HCT116 (cell line): ENCODE measurements around the gene STON1. TPM values are rescaled to one million over a fixed set of nuclear protein-coding genes. Genes with fewer than 3 reads are reported as not detected.
"Not testable (repeated sequence)": the region's sequence is repeated elsewhere in the genome, so short reads cannot be mapped to it uniquely, and the experiment has no call there.

Experiments used
- ATAC-seq: fragments of 200-7000 bp; cut with Tn5 transposase; 2 replicates; pipeline ENCODE4 v1.9.1; 2020; ENCODE audit warnings: mild to moderate bottlenecking, moderate library complexity
- BruUV-seq: library from RNA; stranded (reverse); fragments of 400-500 nt; replicated peaks from 2 replicates; lab custom pipeline; 2021; lab: Mats Ljungman, UMichigan
- CTCF ChIA-PET: fragments of 300-600 bp; sonication (Branson Sonifier 250); formaldehyde crosslinking; loops from one replicate; lab custom pipeline; 2021; ENCODE audit warnings: antibody characterized with exemption; lab: Charles Lee
- POLR2A ChIA-PET: fragments of 300-600, 350-600 bp; sonication (Branson Sonifier 250); formaldehyde crosslinking; loops from one replicate; lab custom pipeline; 2021; ENCODE audit warnings: antibody characterized with exemption; lab: Charles Lee
- RAD21 ChIA-PET, 2 experiments: fragments of 300-600 bp; sonication (Branson Sonifier 250); formaldehyde crosslinking; loops; one replicate each; lab custom pipeline; 2023; ENCODE audit warnings: low total read pairs in 2 of 2; ENCODE audit not compliant: uncharacterized antibody in 2 of 2, unreplicated experiment in 2 of 2, low non-redundant PET in 1 of 2; lab: Charles Lee
- DNase-seq: peaks from one replicate; pipeline ENCODE4 v3.0.0-alpha.2; 2010; ENCODE audit warnings: low read depth, low spot score
- H2AFZ ChIP-seq: fragments of 200-600 bp; shearing (Covaris generic), sonication (generic); 2 replicates; pipeline ENCODE4 v1.6.1; 2017; ENCODE audit warnings: low read depth, mixed run types, mixed read lengths, antibody characterized with exemption, low read length; ENCODE audit not compliant: poor library complexity, severe bottlenecking
- H3K27ac ChIP-seq: 2 replicates; pipeline ENCODE4 v1.5.1; 2012; ENCODE audit warnings: low read depth, low read length
- H3K27me3 ChIP-seq: fragments of 200-600 bp; sonication (generic); 2 replicates; pipeline ENCODE4 v1.6.1; 2016; ENCODE audit warnings: mixed run types, low read length, mixed read lengths; ENCODE audit not compliant: insufficient read depth
- H3K36me3 ChIP-seq, 2 experiments: fragments of 200-500 bp in 1 of 2; fragments of 200-600 bp in 1 of 2; sonication (Bioruptor generic) in 1 of 2; sonication (generic) in 1 of 2; 2 replicates each; pipeline versions ENCODE4 v1.5.1 to v1.6.1; 2014 to 2016; ENCODE audit warnings: low read length in 2 of 2, inconsistent platforms in 1 of 2, mixed read lengths in 1 of 2, mixed run types in 1 of 2; ENCODE audit not compliant: insufficient read depth in 2 of 2, control insufficient read depth in 1 of 2
- H3K4me1 ChIP-seq, 2 experiments: fragments of 200-600 bp in 1 of 2; sonication (generic) in 1 of 2; 2 replicates each; pipeline versions ENCODE4 v1.5.1 to v1.6.1; 2012 to 2017; ENCODE audit warnings: low read length in 2 of 2, inconsistent platforms in 1 of 2, mild to moderate bottlenecking in 1 of 2, mixed read lengths in 1 of 2, mixed run types in 1 of 2, moderate library complexity in 1 of 2; ENCODE audit not compliant: insufficient read depth in 2 of 2, control insufficient read depth in 1 of 2
- H3K4me2 ChIP-seq: fragments of 200-600 bp; sonication (generic); 2 replicates; pipeline ENCODE4 v1.6.1; 2017; ENCODE audit warnings: mixed run types, low read length, mixed read lengths
- H3K4me3 ChIP-seq, 2 experiments: fragments of 200-600 bp in 1 of 2; sonication (generic) in 1 of 2; replicated peaks in 1 of 2; 2 replicates each; pipeline ENCODE4 v1.5.1; 2011 to 2016; ENCODE audit warnings: low read length in 2 of 2, control low read depth in 1 of 2, low read depth in 1 of 2, mild to moderate bottlenecking in 1 of 2, mixed read lengths in 1 of 2, mixed run types in 1 of 2
- H3K79me2 ChIP-seq: fragments of 200-600 bp; sonication (generic); 2 replicates; pipeline ENCODE4 v1.6.1; 2017; ENCODE audit warnings: mild to moderate bottlenecking, mixed run types, low read length, moderate library complexity, mixed read lengths; ENCODE audit not compliant: insufficient read depth
- H3K9ac ChIP-seq: fragments of 200-600 bp; sonication (generic); 2 replicates; pipeline ENCODE4 v1.6.1; 2016; ENCODE audit warnings: low read length, mixed read lengths
- H3K9me2 ChIP-seq: fragments of 200-600 bp; sonication (generic), shearing (Covaris generic); 2 replicates; pipeline ENCODE4 v1.6.1; 2017; ENCODE audit warnings: mixed run types, mild to moderate bottlenecking, moderate library complexity; ENCODE audit not compliant: insufficient read depth
- H3K9me3 ChIP-seq, 2 experiments: fragments of 200-500 bp in 1 of 2; fragments of 200-600 bp in 1 of 2; sonication (Bioruptor generic) in 1 of 2; sonication (generic) in 1 of 2; 2 replicates each; pipeline ENCODE4 v1.6.1; 2014 to 2017; ENCODE audit warnings: low read length in 2 of 2, mixed read lengths in 2 of 2, inconsistent platforms in 1 of 2, low read depth in 1 of 2, mild to moderate bottlenecking in 1 of 2, mixed run types in 1 of 2, moderate library complexity in 1 of 2; ENCODE audit not compliant: control insufficient read depth in 1 of 2, insufficient read depth in 1 of 2
- H4K20me1 ChIP-seq: fragments of 200-600 bp; sonication (generic), shearing (Covaris generic); 2 replicates; pipeline ENCODE4 v1.6.1; 2017; ENCODE audit warnings: mixed run types, mild to moderate bottlenecking, moderate library complexity; ENCODE audit not compliant: insufficient read depth
- CBX3 ChIP-seq: IDR thresholded peaks from 2 replicates; pipeline ENCODE4 v1.6.1; 2012; ENCODE audit warnings: low read depth
- EGR1 ChIP-seq: IDR thresholded peaks from 2 replicates; pipeline ENCODE4 v1.6.1; 2012; ENCODE audit warnings: low read depth
- EZH2 ChIP-seq: fragments of 200-600 bp; sonication (generic); IDR thresholded peaks from 2 replicates; pipeline ENCODE4 v1.6.1; 2017; ENCODE audit warnings: antibody characterized with exemption, mixed run types
- EZH2phosphoT487 ChIP-seq: fragments of 200-600 bp; IDR thresholded peaks from 2 replicates; pipeline ENCODE4 v1.6.1; 2018; ENCODE audit warnings: antibody characterized with exemption, borderline replicate concordance
- JUND ChIP-seq: IDR thresholded peaks from 2 replicates; pipeline ENCODE4 v1.6.1; 2012
- POLR2AphosphoS5 ChIP-seq: IDR thresholded peaks from 2 replicates; pipeline ENCODE4 v1.6.1; 2011; ENCODE audit warnings: mild to moderate bottlenecking, low read depth, low read length, moderate library complexity
- RAD21 ChIP-seq: IDR thresholded peaks from 2 replicates; pipeline ENCODE4 v1.6.1; 2012; ENCODE audit warnings: low read depth, mild to moderate bottlenecking
- REST ChIP-seq: IDR thresholded peaks from 2 replicates; pipeline ENCODE4 v1.6.1; 2012; ENCODE audit warnings: low read depth
- SIN3A ChIP-seq: IDR thresholded peaks from 2 replicates; pipeline ENCODE4 v1.6.1; 2012; ENCODE audit warnings: low read depth
- intact Hi-C: fragments of 100-400 bp; cut with micrococcal nuclease; formaldehyde crosslinking; loops from 2 replicates; pipeline ENCODE4 v1.10.0; 2022
- total RNA-seq: library from RNA; stranded (reverse); gene quantifications from one replicate; pipeline ENCODE4 v1.2.1, GENCODE V29; 2021; ENCODE audit not compliant: unreplicated experiment

The STON1 gene
- total RNA-seq, 1 experiment from 2014 or later = 1.4 TPM

GRCh38 chr2:48549972-48550371 lies 20.0 kb downstream of the STON1 start:
- ChIA-PET POLR2A (no interaction called here), RAD21 (no interaction called here), CTCF (no interaction called here)
- intact Hi-C loops = no loop called here
- no peak overlapping the region for H3K9ac ChIP-seq
- H3K9me3 ChIP-seq = no peaks in the 10 kb centered on the region
- no TSS peak for BruUV-seq
- no peak overlapping the region for H3K4me2 ChIP-seq
- no peak for ATAC-seq
- H3K9me2 ChIP-seq = no peaks in the 10 kb centered on the region
- no peaks in the 10 kb centered on the region for H4K20me1 ChIP-seq
- no peak overlapping the region for H3K27ac ChIP-seq
- H2AFZ ChIP-seq = no peak overlapping the region
- no peak overlapping the region for H3K4me3 ChIP-seq
- H3K79me2 ChIP-seq = no peaks in the 10 kb centered on the region
- DNase-seq = no peak
- no peaks in the 10 kb centered on the region for H3K4me1 ChIP-seq
- no peaks in the 10 kb centered on the region for H3K27me3 ChIP-seq
- H3K36me3 ChIP-seq = no peaks in the 10 kb centered on the region
- TF ChIP-seq POLR2AphosphoS5 (no peak), SIN3A (no peak), REST (no peak), RAD21 (no peak), JUND (no peak), EGR1 (no peak), EZH2phosphoT487 (no peak)

DNA sequence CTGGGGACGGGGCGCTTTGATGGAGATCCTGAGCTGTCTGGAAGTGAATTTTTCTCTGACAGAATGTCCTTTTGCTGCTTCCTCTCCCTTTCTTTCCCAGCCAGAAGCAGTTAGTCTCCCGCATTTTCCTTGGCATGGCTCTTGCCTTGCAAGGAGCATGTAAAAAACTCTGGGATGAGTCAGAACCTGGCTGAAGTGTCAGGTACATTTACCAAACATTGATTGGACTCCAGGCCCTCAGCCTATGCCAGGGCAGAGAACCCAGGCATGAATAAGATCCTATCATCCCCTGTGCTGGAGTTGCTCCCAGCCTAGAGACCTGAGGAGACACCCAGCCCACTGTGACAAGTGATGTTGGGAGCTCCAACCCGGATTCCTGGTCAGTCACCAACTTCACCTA lies 21.6 kb downstream of the STON1 start:
- no TSS peak for BruUV-seq
- ChIA-PET CTCF (no interaction called here), POLR2A (no interaction called here), RAD21 (no interaction called here)
- H3K79me2 ChIP-seq = no peaks in the 10 kb centered on the region
- ATAC-seq (no peak), DNase-seq (no peak)
- intact Hi-C loops = no loop called here
- H3K4me2 ChIP-seq = no peak overlapping the region
- H3K36me3 ChIP-seq = no peaks in the 10 kb centered on the region
- no peak overlapping the region for H3K9ac ChIP-seq
- H3K4me3 ChIP-seq = no peak overlapping the region
- H4K20me1 ChIP-seq = no peaks in the 10 kb centered on the region
- H2AFZ ChIP-seq = no peak overlapping the region
- no peak overlapping the region for H3K27ac ChIP-seq
- no peak for TF ChIP-seq CBX3
- no peak for TF ChIP-seq EGR1
- no peak for TF ChIP-seq SIN3A
- TF ChIP-seq EZH2phosphoT487 = no peak
- no peak for TF ChIP-seq JUND
- TF ChIP-seq EZH2 = no peak
- H3K27me3 ChIP-seq = no peaks in the 10 kb centered on the region
- H3K9me3 ChIP-seq = no peaks in the 10 kb centered on the region
- H3K4me1 ChIP-seq = no peaks in the 10 kb centered on the region
- H3K9me2 ChIP-seq = no peaks in the 10 kb centered on the region

DNA sequence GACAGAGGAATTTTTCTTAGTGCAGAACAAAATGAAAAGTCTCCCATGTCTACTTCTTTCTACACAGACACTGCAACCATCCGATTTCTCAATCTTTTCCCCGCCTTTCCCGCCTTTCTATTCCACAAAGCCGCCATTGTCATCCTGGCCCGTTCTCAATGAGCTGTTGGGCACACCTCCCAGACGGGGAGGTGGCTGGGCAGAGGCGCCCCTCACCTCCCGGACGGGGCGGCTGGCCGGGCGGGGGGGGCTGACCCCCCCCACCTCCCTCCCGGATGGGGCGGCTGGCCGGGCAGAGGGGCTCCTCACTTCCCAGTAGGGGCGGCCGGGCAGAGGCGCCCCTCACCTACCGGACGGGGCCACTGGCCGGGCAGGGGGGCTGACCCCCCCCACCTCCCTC lies 25.1 kb downstream of the STON1 start:
- H3K4me3 ChIP-seq, H3K9me3 ChIP-seq, DNase-seq, H4K20me1 ChIP-seq, H3K27me3 ChIP-seq, CTCF ChIA-PET, BruUV-seq, POLR2A ChIA-PET, H3K9ac ChIP-seq, intact Hi-C loops, ATAC-seq, H3K4me2 ChIP-seq, H3K9me2 ChIP-seq, H2AFZ ChIP-seq, H3K4me1 ChIP-seq, H3K36me3 ChIP-seq, RAD21 ChIA-PET, H3K27ac ChIP-seq, H3K79me2 ChIP-seq: not testable (repeated sequence)
